HG03060 (cell line): Measurements from ENCODE around the gene SH3RF1.

Experiments used
- ATAC-seq: cut with Tn5 transposase; IDR thresholded peaks from one replicate; pipeline ENCODE4 v1.9.1; 2021; ENCODE audit warnings: low read depth, moderate number of reproducible peaks; ENCODE audit not compliant: unreplicated experiment

The SH3RF1 gene

DNA sequence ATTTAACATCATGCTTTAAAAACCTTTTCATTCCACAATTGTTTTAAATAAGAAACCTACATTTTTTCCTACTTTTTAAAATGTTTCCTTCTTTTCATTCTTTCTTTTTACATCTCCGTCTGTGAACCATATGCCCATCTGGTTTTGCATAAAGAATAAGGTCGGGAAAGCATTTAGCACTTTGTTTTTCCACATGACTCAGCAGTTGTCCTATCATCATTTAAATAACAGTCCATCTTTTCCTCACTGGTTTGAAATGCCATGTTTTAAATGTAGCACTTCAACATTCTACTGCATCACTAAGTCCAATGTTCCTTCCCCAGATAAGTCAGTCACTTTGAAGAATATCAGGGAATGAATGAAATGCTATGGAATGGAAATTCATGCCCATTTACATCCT is 128.4 kb downstream of the SH3RF1 start:
- no peak for ATAC-seq

DNA sequence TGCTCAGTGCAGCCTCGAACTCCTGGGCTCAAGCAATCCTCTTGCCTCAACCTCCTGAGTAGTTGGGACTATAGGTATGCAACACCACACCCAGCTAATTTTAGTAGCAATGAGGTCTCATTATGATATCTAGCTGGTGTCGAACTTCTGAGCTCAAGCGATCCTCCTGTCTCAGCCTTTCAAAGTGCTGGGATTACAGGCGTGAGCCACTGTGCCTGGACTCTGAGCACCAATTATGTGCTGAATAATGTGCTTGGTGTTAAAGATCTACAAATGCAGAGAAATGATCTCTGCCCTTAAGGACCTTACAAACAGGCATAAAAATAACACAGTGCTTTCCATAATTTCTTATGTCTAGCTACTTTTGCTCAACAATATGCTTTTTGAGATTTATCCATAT is 131.7 kb downstream of the SH3RF1 start:
- ATAC-seq = no peak

DNA sequence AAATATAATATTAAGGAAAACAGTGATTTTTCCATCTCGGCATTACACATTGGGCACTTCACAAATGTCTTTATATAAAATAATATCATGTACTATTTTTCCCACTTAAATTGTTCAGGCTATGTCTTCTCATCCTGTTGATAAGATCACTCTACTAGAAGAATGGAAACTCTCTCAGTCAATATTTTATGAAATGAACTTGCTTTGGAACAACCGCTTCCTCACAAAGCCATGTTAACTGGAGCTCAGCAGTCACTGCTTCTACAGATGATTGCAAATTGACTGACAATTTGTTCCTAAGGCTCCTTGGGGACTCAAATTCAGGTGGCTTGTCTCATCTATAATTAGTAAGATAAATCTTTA is 133.2 kb downstream of the SH3RF1 start:
- ATAC-seq = no peak

GRCh38 chr4:169136796-169137557 is 133.8 kb downstream of the SH3RF1 start:
- ATAC-seq = no peak

- ATAC-seq = no peak
Measured at GRCh38 chr4:169136330-169136729, 134.4 kb downstream of the SH3RF1 start.

GRCh38 chr4:169135776-169136175 is 135.0 kb downstream of the SH3RF1 start:
- no peak for ATAC-seq

DNA sequence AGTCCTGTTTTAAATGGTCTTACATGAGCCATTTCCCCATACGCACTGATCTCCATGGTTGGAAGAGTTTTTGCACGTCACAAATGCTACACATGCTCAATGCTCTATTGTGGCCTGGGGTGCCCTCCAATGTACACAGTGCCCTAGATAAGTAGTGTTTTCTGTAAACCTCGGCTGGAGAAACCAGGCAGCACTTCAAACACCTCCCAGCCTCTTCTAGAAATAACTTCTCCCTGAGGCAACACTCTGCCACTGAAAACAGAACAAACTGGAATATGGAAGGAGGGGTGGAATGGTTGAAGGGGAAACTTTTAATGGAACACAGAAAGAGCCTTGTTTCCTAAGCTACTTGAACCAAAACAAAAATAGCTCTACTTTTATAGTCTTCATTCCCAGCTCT is 136.8 kb downstream of the SH3RF1 start:
- ATAC-seq = no peak

GRCh38 chr4:169132561-169133305 is 138.0 kb downstream of the SH3RF1 start:
- no peak for ATAC-seq

DNA sequence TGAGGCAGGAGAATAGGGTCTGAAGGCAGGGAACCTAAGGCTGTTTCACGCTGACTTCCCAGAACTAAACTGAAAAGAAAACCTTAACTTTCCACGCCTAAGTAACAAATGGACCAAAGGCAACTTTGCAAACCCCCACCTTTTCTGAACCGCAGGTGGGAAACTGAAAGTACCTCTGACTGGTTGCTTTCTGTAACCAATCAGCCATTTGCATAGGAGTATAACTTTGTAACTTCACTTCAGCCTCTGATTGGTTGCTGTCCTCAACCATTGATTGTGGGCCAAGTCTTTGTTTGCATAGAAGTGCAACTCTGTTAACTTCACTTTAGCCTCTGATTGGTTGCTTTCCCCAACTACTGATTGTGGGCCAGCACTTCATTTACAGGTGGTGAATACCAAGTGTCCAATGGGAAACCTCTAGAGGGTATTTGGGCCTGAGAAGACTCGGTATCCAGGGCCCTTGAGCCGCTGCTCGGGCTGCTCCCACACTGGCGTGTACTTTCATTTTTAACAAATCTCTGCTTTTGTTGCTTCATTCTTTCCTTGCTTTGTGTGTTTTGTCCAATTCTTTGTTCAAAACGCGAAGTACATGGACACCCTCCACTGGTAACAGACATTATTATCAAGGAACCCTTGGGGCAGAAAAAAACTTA is 139.1 kb downstream of the SH3RF1 start:
- no peak for ATAC-seq

DNA sequence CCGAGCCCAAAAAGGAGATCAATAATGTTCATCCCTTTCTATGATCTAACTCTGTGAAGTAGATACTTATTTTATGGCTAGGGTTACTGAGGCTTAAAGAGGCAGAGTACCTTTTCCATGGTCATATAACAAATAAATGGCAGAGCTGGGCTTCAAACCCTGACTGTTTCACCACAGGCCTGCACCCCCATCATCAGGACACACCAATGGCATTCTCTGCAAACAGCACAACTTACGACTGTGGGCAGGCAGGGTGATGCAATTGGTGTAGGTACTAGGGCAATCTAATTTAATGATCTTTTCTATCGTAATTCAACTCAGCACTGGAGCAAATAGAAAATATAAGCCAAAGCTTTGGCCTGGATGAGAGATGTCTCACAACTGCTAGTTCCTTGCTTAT is 141.9 kb downstream of the SH3RF1 start:
- ATAC-seq = no peak

- no peak for ATAC-seq
Measured at GRCh38 chr4:169127314-169127713, 143.4 kb downstream of the SH3RF1 start.

GRCh38 chr4:169124661-169125060 is 146.1 kb downstream of the SH3RF1 start:
- ATAC-seq = no peak

- ATAC-seq = no peak
Measured at GRCh38 chr4:169122422-169122821, 148.3 kb downstream of the SH3RF1 start.

DNA sequence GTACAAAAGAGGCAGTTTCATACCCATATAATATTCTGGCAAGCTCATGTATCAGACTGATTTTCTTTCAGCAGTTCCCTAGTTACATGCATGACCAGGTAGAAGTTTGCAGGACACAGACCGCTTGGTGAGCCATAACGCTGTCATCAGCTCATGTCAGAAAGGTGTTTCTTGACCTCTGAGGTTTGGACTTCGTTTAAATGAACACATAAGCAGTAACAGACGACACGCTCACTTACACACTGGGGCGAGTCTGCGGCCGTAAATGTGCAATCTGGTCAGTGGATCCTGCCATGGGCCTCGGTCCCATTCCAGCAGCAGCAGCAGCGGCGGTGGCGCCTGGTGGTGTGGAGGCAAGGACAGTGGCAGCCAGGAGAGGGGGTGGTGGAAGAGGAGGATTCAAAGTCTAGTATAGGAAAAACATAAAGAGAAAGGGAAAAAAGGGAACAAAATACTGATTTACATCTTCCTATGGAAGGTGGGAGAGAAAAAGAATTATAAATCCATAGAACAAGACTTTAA is 148.8 kb downstream of the SH3RF1 start:
- no peak for ATAC-seq

GRCh38 chr4:169120624-169121023 is 150.1 kb downstream of the SH3RF1 start:
- ATAC-seq = no peak

DNA sequence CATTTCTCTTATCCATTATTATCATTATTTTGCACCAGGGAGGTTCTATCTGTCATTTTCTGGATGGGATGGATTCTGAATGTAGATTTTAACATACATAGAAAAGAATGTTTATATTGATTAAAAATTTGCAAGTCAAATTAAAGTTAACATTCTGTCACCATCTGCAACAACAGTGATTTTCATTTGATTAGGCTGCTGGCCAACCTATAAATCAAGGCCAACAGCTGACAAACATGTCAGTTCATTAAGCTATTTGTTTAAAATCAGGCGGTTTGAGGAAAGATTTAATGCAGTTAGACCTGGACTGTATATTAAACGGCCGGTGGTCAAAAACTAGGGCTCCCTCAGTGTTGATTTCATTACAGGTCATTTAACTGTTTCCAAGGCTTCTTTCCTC is 151.2 kb downstream of the SH3RF1 start:
- no peak for ATAC-seq

GRCh38 chr4:169117591-169118081 is 153.1 kb downstream of the SH3RF1 start:
- ATAC-seq = no peak

DNA sequence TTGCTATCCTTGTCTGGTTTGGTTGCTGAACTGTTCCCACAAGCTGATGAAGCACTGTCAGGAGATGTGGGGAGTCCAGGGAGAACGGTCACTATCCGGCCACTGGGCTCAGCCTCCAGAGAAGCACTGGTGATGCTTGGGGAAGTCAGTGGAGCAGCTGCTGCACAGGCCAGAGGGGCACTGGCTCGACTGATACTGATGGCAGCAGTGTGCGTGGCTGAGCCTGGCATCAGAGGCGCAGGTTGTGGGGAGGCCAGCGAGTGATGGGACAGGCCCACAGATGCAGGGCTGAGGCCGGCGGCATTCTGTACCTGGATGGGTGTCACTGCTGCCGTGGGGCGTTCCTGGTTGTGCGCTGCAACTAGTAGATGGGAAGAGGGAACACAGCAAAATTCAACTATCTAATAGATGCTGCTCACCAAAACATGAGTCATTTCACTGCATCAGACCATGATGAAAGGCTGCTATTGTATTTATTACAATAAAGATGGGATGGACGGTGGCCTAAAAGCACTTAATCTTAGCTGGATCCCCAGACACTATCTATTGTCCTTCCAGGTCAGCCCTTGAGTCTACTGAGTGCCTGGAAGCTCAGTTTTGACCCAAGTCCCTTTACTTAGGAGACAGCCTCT is 154.4 kb downstream of the SH3RF1 start:
- no peak for ATAC-seq

GRCh38 chr4:169115897-169116254 is 154.9 kb downstream of the SH3RF1 start:
- no peak for ATAC-seq

DNA sequence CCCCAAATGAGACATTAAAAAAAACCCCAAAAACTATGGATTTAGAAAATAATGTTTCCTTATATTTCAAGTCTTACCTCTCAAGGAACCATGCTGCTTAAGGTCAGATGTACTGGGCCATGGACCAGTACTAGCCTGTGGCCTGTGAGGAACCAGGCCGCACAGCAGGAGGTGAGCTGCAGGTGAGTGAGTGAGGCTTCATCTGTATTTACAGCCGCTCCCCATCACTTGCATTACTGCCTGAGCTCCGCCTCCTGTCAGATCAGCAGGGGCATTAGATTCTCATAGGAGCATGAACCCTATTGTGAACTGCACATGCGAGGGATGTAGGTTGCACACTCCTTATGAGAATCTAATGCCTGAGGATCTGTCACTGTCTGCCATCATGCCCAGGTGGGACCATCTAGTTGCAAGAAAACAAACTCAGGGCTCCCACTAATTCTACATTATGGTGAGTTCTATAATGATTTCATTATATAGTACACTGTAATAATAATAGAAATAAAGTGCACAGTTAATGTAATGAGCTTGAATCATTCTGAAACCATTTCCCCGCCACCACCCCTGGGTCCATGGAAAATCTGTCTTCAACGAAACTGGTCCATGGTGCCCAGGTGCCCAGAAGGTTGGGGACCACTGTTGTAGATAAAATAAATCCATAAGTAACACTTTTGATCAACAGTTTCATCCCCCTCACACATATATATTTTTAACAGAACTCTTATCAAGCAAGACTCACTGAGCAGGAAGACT is 155.4 kb downstream of the SH3RF1 start:
- no peak for ATAC-seq
